Endodermal cell (in vitro differentiated cells): ENCODE data around the gene SPACA9. TPM values are rescaled to one million over a fixed set of nuclear protein-coding genes. Genes with fewer than 3 reads are reported as not detected.

ENCODE experiments used
- DNase-seq: peaks from one replicate; pipeline ENCODE4 v3.0.0-alpha.2; 2017
- H3K27ac ChIP-seq: 2 replicates; pipeline ENCODE4 v1.5.1; 2013; ENCODE audit warnings: mild to moderate bottlenecking, low read depth, low read length, moderate library complexity
- H3K27me3 ChIP-seq: 2 replicates; pipeline ENCODE4 v1.6.1; 2013; ENCODE audit warnings: mild to moderate bottlenecking, low read length, moderate library complexity; ENCODE audit not compliant: insufficient read depth, control insufficient read depth, poor library complexity, severe bottlenecking
- H3K36me3 ChIP-seq: 2 replicates; pipeline ENCODE4 v1.7.0; 2013; ENCODE audit warnings: mild to moderate bottlenecking, low read length, moderate library complexity; ENCODE audit not compliant: control insufficient read depth, insufficient read depth
- H3K4me1 ChIP-seq: one replicate; pipeline ENCODE4 v1.7.0; 2013; ENCODE audit warnings: low read length; ENCODE audit not compliant: control insufficient read depth, insufficient read depth
- H3K4me3 ChIP-seq: 2 replicates; pipeline ENCODE4 v1.5.1; 2013; ENCODE audit warnings: mild to moderate bottlenecking, low read length, moderate library complexity
- H3K9ac ChIP-seq: 2 replicates; pipeline ENCODE4 v1.6.1; 2013; ENCODE audit warnings: mild to moderate bottlenecking, low read length, moderate library complexity; ENCODE audit not compliant: poor library complexity, severe bottlenecking; ENCODE audit errors: extremely low read depth
- H3K9me3 ChIP-seq: 2 replicates; pipeline ENCODE4 v1.6.1; 2013; ENCODE audit warnings: mild to moderate bottlenecking, low read length, moderate library complexity; ENCODE audit not compliant: control insufficient read depth
- H3K27ac Mint-ChIP-seq: 2 replicates; pipeline ENCODE4 v1.8.0; 2020; ENCODE audit warnings: mixed read lengths
- H3K27me3 Mint-ChIP-seq: 2 replicates; pipeline ENCODE4 v1.8.0; 2021; ENCODE audit warnings: mild to moderate bottlenecking, mixed read lengths; ENCODE audit not compliant: insufficient read depth
- H3K36me3 Mint-ChIP-seq: 2 replicates; pipeline ENCODE4 v1.8.0; 2020; ENCODE audit warnings: low read depth, mixed read lengths
- H3K4me1 Mint-ChIP-seq: 2 replicates; pipeline ENCODE4 v1.8.0; 2020; ENCODE audit warnings: mixed read lengths
- H3K4me3 Mint-ChIP-seq: 2 replicates; pipeline ENCODE4 v1.8.0; 2020; ENCODE audit warnings: mild to moderate bottlenecking, moderate library complexity, mixed read lengths
- H3K9me3 Mint-ChIP-seq: 2 replicates; pipeline ENCODE4 v1.8.0; 2020; ENCODE audit warnings: mild to moderate bottlenecking, mixed read lengths
- CTCF ChIP-seq: fragments of 200-600 bp; sonication (generic); conservative IDR thresholded peaks from 2 replicates; pipeline ENCODE4 v1.5.0; 2021; ENCODE audit warnings: antibody characterized with exemption, mild to moderate bottlenecking
- WGBS, 2 experiments: methylation state at CpG; one replicate each; pipeline versions ENCODE4 v1.1.5 to v1.1.7; 2013; ENCODE audit warnings: missing lambda C conversion rate in 2 of 2, mixed read lengths in 1 of 2; ENCODE audit not compliant: insufficient coverage in 1 of 2, insufficient read length in 1 of 2; 5-methylcytosine and 5-hydroxymethylcytosine counted together
- total RNA-seq, 2 donors: library from RNA; stranded (reverse); fragmentation: NEBNext Ultra II Directional in 1 of 2; extraction: Animal tissue kit (Norgen Biotek cat#: 25700) in 1 of 2; gene quantifications; 2 replicates in 1 of 2; 3 replicates in 1 of 2; pipeline ENCODE4 v1.2.1, GENCODE V29; 2021

The SPACA9 gene
- total RNA-seq, 2 donors from 2014 or later: 3.1 to 3.4 TPM

DNA sequence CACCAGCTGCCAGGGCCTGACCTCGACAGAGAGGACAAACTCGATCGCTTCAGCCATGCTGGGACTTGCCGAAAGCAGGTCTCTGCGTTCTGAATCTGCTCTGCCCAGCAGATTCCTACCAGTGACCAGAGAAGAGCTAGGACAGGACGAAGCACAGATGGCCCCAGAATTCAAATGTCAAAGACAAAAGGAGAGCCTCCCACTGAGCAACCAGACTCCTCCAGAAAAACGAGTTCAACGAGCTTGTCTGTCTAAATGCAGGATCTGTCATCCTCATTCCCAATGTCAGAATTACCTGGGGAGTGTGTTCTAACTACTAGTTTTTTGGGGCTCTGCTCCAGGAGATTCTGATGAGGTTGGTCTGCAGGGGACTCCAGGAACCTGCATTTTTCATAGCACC is 14.0 kb upstream of the SPACA9 start:
- Histone ChIP-seq H3K27ac (no peak overlapping the region), H3K9ac (no peak overlapping the region), H3K4me1 (no peaks in the 10 kb centered on the region), H3K27me3 (no peaks in the 10 kb centered on the region), H3K36me3 (no peaks in the 10 kb centered on the region), H3K4me3 (no peak overlapping the region), H3K9me3 (no peaks in the 10 kb centered on the region)
- Mint-ChIP-seq H3K27me3 (no peaks in the 10 kb centered on the region), H3K4me3 (no peak overlapping the region), H3K27ac (no peak overlapping the region), H3K9me3 (no peaks in the 10 kb centered on the region), H3K36me3 (no peaks in the 10 kb centered on the region), H3K4me1 (no peaks in the 10 kb centered on the region)
- WGBS, 2 experiments: 78 to 86% methylated on average over 6 to 8 of the region's 8 CpGs
- DNase-seq: no peak
- TF ChIP-seq CTCF: no peak

DNA sequence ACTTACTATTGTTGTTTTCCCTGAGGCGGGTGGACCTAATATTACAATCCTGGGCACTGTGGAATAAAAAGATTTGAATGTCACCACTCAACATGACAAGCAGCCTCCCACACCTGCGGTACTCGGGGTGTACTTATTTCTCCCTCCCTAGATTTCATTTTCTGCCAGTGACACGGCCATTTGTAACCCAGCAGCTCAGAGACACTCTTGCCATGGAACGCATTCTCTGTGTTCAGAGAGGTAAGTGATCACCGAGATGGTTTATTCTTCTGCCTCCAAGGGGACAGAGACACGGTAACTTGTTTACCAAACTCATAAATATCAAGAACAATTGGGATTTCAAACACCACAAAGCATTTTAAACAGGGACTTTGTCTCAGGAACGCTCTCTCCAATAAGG is 11.8 kb upstream of the SPACA9 start:
- Mint-ChIP-seq H3K4me1 (no peaks in the 10 kb centered on the region), H3K4me3 (no peak overlapping the region), H3K36me3 (no peaks in the 10 kb centered on the region), H3K27ac (no peak overlapping the region), H3K9me3 (no peaks in the 10 kb centered on the region), H3K27me3 (no peaks in the 10 kb centered on the region)
- Histone ChIP-seq H3K36me3 (no peaks in the 10 kb centered on the region), H3K9me3 (no peaks in the 10 kb centered on the region), H3K27ac (no peak overlapping the region), H3K9ac (no peak overlapping the region), H3K4me1 (no peaks in the 10 kb centered on the region), H3K27me3 (no peaks in the 10 kb centered on the region), H3K4me3 (no peak overlapping the region)
- TF ChIP-seq CTCF: no peak
- WGBS, 2 experiments: 90 to 95% methylated on average over 3 to 8 of the region's 8 CpGs
- DNase-seq: no peak

GRCh38 chr9:132869266-132869665 is 9.4 kb upstream of the SPACA9 start:
- H3K4me1 ChIP-seq: no peaks in the 10 kb centered on the region
- Mint-ChIP-seq H3K27ac (no peak overlapping the region), H3K4me3 (no peak overlapping the region), H3K4me1 (no peaks in the 10 kb centered on the region), H3K36me3 (no peaks in the 10 kb centered on the region), H3K9me3 (no peaks in the 10 kb centered on the region), H3K27me3 (peaks cover 3% of the 10 kb centered on the region)
- no peak overlapping the region for H3K9ac ChIP-seq
- no peak overlapping the region for H3K4me3 ChIP-seq
- DNase-seq: no peak
- H3K36me3 ChIP-seq: no peaks in the 10 kb centered on the region
- WGBS, 2 experiments: 94 to 97% methylated on average over 6 to 9 of the region's 9 CpGs
- no peak for TF ChIP-seq CTCF
- H3K9me3 ChIP-seq: no peaks in the 10 kb centered on the region
- no peak overlapping the region for H3K27ac ChIP-seq
- H3K27me3 ChIP-seq: no peaks in the 10 kb centered on the region
